PC-3 (cell line): ENCODE data around the gene STARD4.

Source experiments
- CTCF ChIP-seq: fragments of 300-600 bp; sonication (generic); conservative IDR thresholded peaks from 2 replicates; pipeline ENCODE4 v1.5.1; 2017; ENCODE audit warnings: antibody characterized with exemption, low read depth, mild to moderate bottlenecking, low read length
- EZH2 ChIP-seq: fragments of 300-600 bp; sonication (generic); IDR thresholded peaks from one replicate; pipeline ENCODE4 v1.6.1; 2017; ENCODE audit warnings: antibody characterized with exemption, mild to moderate bottlenecking, low read length; ENCODE audit not compliant: unreplicated experiment

- no peak for TF ChIP-seq CTCF
- no peak for TF ChIP-seq EZH2
These were observed 65.2 kb downstream of the STARD4 start for GRCh38 chr5:111447099-111447498.
